IMR-90 (cell line): ENCODE data around the gene C7orf33. TPM values are rescaled to one million over a fixed set of nuclear protein-coding genes. Genes with fewer than 3 reads are reported as not detected.

Experiments used
- polyA plus RNA-seq, 3 experiments: library from polyadenylated mRNA; depleted of rRNA; stranded (reverse); fragments of >200 nt; gene quantifications; 2 replicates each; pipeline ENCODE4 v1.2.3, GENCODE V29; 2012; ENCODE audit warnings: low replicate concordance in 1 of 3
- total RNA-seq: library from RNA; depleted of rRNA; stranded (reverse); fragments of >200 nt; gene quantifications from 2 replicates; pipeline ENCODE4 v1.2.3, GENCODE V29; 2012; rRNA removed

Gene C7orf33
- total and polyA plus RNA-seq, 2 of the 4 experiments (the other 2 are of a cell fraction): not detected

Other genes with a start within 250 kb of the C7orf33 start
- 46.2 and 61.4 TPM in 2 replicates for gene CUL1, start 108.1 kb downstream of the C7orf33 start, total RNA-seq
- 39.4 and 44.0 TPM in 2 replicates for gene CUL1, start 108.1 kb downstream of the C7orf33 start, polyA plus RNA-seq (2012; rRNA removed)